G401 (cell line): ENCODE results near the gene KLRG1. TPM values are rescaled to one million over a fixed set of nuclear protein-coding genes. Genes with fewer than 3 reads are reported as not detected.

Experiments
- DNase-seq: peaks from one replicate; pipeline ENCODE4 v3.0.0-alpha.2; 2015; ENCODE audit warnings: low spot score
- in situ Hi-C: cut with HindIII; loops from 2 replicates; pipeline ENCODE4 v1.10.0; 2016; ENCODE audit warnings: low sequenced_read_pairs, mixed read lengths
- total RNA-seq: library from RNA; depleted of rRNA; stranded (reverse); fragments of >200 nt; shearing (Covaris generic); gene quantifications from 2 replicates; pipeline ENCODE4 v1.2.3, GENCODE V29; 2014; rRNA removed

KLRG1 gene
- total RNA-seq: 4.5 and 8.2 TPM in 2 replicates

GRCh38 chr12:8989413-8989812, at the start of gene KLRG1:
KLRG1 (plus strand) TSS chr12:8989546; CDS start chr12:8989636, 90 bp downstream.
- in situ Hi-C loops: no loop called here
- no peak for DNase-seq

- in situ Hi-C loops: no loop called here
- DNase-seq: no peak
These were observed 47.5 kb upstream of the KLRG1 start for GRCh38 chr12:8941691-8942478.

- no peak for DNase-seq
- in situ Hi-C loops: no loop called here
These were observed 45.7 kb upstream of the KLRG1 start for GRCh38 chr12:8943565-8944186.

- in situ Hi-C loops: no loop called here
- no peak for DNase-seq
These were observed 42.6 kb upstream of the KLRG1 start for GRCh38 chr12:8946733-8947132.

- in situ Hi-C loops: no loop called here
- DNase-seq: no peak
These were observed 41.6 kb upstream of the KLRG1 start for GRCh38 chr12:8947737-8948136.

- no peak for DNase-seq
- in situ Hi-C loops: no loop called here
These were observed 40.5 kb upstream of the KLRG1 start for GRCh38 chr12:8948701-8949341.

- DNase-seq: peak; percentile 98
- in situ Hi-C loops: no loop called here
These were observed 39.8 kb upstream of the KLRG1 start, which contains the start of gene M6PR for GRCh38 chr12:8949342-8950220. M6PR (minus strand) TSS chr12:8949645; CDS start chr12:8946404, 3,241 bp downstream.

GRCh38 chr12:8950221-8950527, 39.2 kb upstream of the KLRG1 start:
- in situ Hi-C loops: no loop called here

GRCh38 chr12:8950702-8951478, 38.5 kb upstream of the KLRG1 start:
- in situ Hi-C loops: no loop called here
- no peak for DNase-seq

More at GRCh38 chr12:8950221-8950527, 39.2 kb upstream of the KLRG1 start:
- DNase-seq: no peak

GRCh38 chr12:8951744-8952143, 37.6 kb upstream of the KLRG1 start:
- in situ Hi-C loops: no loop called here

GRCh38 chr12:8953773-8954402, 35.5 kb upstream of the KLRG1 start:
- in situ Hi-C loops: no loop called here
- DNase-seq: no peak

More at GRCh38 chr12:8951744-8952143, 37.6 kb upstream of the KLRG1 start:
- DNase-seq: no peak

- in situ Hi-C loops: no loop called here
- DNase-seq: no peak
These were observed 33.3 kb upstream of the KLRG1 start for GRCh38 chr12:8956073-8956472.

GRCh38 chr12:8956772-8957171, 32.6 kb upstream of the KLRG1 start:
- in situ Hi-C loops: no loop called here
- no peak for DNase-seq

- no peak for DNase-seq
- in situ Hi-C loops: no loop called here
These were observed 31.8 kb upstream of the KLRG1 start for GRCh38 chr12:8957561-8957960.

GRCh38 chr12:8958066-8958465, 31.3 kb upstream of the KLRG1 start:
- no peak for DNase-seq
- in situ Hi-C loops: no loop called here

GRCh38 chr12:8960176-8960575, 29.2 kb upstream of the KLRG1 start:
- in situ Hi-C loops: no loop called here
- no peak for DNase-seq

- in situ Hi-C loops: no loop called here
- no peak for DNase-seq
These were observed 20.6 kb upstream of the KLRG1 start for GRCh38 chr12:8968761-8969160.

GRCh38 chr12:8969861-8970411, 19.4 kb upstream of the KLRG1 start:
- DNase-seq: no peak
- in situ Hi-C loops: no loop called here
